Measurements from ENCODE around the gene ABCC2.
"Not testable (repeated sequence)": the region's sequence is repeated elsewhere in the genome, so short reads cannot be mapped to it uniquely, and the experiment has no call there.

ABCC2 gene

DNA sequence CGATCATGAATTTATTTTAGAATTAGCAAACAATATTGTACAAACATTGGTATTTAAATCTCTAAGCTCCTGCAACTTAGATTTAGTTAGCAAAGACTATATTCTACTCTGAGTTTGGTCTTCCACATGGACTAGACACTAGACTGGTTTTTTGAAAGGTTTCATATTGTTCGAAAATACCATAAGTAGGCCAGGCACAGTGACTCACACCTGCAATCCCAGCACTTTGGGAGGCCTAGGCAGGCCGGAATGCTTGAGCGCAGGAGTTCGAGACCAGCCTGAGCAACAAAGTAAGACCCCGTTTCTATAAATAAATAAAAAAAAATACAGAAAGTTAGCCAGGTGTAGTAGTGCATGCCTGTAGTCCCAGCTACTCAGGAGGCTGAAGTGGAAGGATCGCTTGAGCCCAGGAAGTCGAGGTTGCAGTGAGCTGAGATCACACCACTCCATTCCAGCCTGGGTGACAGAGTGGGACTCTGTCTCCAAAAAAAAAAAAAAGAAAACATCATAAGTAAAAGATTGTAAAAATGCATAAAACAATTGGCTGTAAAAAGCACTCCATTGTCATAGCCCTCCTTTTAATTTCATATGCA, 73.1 kb downstream of the ABCC2 start:
- DNase-seq: no peak

DNA sequence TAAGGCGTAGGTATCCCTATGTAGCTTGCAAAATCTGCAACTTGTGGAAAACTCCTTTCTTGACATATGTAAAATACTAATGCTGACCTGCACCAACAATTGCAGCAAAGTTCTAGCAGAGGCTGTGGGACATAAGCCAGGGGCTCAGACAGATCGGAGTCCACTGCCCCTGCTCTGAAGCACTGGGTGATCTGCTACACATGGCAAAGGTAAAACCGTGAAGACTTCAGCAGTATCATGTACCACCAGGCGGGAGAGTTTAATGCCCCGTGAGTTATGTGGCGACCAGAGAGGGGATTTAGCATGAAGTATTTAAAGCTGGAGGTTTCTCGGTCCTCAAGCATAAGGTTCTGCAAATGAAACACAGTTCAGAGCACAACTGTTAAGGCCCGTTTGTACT, 76.4 kb downstream of the ABCC2 start:
- DNase-seq: no peak

DNA sequence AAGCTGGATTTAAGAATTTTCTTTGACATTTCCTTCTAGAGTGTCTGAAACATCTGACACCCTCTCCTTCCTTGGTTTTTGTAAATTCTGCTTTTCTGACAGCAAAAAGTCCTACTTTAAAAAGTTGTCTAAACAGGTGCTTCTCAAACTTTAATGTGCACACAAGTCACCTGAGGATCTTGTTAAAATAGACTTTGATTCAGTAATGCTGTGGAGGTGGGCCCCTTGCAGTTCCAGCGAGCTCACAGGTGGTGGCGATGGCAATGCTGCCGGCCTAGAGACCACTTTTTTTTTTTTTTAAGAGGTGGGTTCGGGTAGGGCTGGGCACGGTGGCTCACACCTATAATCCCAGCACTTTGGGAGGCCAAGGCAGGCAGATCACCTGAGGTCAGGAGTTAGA, 77.1 kb downstream of the ABCC2 start:
- no peak for DNase-seq

DNA sequence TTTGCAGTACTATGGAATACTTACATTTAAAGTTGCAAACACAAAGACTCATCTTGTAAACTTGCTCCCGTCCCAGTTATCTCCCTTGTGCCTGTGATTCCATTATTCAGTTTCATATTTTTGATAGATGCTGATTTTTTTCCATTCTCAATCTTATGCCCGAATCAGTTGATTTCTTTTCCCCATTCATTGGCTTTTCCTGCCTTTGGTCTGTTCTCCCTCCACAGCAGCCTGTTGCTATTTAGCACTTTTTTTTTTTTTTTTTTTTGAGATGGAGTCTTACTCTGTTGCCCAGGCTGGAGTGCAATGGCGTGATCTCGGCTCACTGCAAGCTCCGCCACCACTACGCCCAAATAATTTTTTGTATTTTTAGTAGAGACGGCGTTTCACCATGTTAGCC, 78.0 kb downstream of the ABCC2 start:
- DNase-seq: no peak

DNA sequence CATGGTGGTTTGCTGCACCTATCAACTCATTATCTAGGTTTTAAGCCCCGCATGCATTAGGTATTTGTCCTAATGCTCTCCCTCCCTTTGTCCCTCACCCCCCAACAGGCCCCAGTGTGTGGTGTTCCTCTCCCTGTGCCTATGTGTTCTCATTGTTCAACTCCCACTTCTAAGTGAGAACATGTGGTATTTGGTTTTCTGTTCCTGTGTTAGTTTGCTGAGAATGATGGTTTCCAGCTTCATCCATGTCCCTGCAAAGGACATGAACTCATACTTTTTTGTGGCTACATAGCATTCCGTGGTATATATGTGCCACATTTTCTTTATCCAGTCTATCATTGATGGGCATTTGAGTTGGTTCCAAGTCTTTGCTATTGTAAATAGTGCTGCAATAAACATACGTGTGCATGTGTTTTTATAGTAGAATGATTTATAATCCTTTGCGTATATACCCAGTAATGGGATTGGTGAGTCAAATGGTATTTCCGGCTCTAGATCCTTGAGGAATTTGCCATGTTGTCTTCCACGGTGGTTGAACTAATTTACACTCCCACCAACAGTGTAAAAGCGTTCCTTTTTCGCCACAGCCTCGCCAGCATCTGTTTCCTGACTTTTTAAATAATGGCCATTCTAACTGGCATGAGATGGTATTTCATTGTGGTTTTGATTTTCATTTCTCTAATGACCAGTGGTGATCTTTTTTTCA, 81.2 kb downstream of the ABCC2 start:
- not testable (repeated sequence) for DNase-seq

DNA sequence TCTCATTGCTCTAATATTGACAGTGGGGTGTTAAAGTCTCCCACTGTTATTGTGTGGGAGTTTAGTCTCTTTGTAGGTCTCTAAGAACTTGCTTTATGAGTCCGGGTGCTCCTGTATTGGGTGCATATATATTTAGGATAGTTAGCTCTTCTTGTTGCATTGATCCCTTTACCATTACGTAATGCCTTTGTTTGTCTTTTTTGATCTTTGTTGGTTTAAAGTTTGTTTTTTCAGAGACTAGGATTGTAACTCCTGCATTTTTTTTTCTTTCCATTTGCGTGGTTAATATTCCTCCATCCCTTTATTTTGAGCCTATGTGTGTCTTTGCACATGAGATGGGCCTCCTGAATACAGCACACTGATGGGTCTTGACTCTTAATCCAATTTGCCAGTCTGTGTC, 84.8 kb downstream of the ABCC2 start:
- not testable (repeated sequence) for DNase-seq

DNA sequence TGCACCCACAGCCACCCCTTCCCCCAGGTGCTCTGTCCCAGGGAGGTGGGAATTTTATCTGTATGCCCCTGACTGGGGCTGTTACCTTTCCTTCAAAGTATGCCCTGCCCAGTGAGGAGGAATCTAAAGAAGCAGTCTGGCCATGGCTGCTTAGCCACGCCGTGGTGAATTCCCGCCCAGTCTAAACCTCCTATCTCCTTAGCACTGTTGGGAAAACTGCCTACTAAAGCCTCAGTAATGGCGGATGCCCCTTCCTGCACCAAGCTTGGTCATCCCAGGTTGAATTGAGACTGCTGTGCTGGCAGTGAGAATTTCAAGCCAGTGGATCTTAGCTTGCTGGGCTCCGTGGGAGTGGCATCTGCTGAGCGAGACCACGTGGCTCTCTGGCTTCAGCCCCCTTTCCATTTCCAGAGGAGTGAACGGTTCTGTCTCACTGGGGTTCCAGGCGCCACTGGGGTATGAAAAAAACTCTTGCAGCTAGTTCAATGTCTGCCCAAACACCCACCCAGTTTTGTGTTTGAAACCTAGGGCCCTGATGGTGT, 87.2 kb downstream of the ABCC2 start:
- no peak for DNase-seq

DNA sequence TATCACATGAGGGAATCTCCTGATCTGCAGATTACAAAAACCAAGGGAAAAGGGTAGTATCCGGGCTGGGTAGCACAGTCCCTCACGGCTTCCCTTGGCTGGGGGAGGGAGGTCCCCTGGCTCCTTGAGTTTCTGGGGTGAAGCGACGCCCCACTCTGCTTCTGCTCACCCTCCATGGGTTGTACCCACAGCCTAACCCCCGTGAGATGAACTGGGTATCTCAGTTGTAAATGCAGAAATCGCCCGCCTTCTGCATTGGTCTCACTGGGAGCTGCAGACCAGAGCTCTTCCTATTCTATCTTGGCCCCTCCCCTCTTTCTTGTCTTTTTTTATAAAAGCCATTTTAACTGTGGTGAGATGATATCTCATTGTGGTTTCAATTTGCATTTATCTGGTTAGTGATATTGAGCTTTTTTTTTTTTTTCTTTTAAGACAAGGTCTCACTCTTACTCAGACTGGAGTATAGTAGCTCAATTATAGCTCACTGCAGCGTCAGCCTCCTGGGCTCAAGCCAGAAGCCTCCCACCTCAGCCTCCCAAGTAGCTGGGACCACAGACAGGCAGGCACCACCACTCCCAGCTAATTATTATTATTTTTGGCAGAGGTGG, 87.8 kb downstream of the ABCC2 start:
- no peak for DNase-seq

DNA sequence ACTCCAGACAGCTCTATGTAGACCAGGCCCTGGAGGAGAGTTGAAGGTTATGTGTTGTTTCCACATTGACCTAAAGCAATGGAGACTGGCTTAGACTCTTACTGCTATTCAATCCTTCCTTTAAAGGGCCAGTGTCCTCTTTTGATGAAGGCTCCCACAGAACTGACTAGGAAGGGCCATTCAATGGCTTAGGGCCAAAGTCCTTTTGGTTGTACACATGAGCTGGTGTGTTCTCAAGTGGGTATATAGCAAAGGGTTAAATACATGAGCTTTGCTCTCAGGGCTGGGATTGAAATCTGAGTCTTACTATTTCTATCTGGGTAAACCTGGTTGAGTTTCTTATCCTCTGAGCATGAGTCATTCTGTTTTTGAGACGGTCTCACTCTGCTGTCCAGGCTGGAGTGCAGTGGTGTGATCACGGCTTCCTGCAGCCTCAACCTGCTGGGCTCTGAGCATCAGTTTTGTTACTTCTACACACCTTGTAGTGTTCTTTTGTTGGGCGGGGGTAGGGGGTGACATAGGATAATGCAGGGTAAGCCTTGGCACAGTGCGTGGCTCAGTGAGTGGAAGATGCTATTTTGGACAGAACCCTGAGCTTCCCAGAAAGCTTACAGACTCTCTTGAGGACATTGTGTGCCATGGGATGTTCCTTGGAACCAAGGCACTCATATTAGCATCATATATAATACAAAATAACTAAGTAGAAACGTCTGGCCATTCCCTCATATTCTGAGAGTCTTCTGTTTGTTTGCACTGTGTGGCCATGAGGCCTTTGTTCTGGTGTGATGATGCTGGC, 90.1 kb downstream of the ABCC2 start:
- no peak for DNase-seq

DNA sequence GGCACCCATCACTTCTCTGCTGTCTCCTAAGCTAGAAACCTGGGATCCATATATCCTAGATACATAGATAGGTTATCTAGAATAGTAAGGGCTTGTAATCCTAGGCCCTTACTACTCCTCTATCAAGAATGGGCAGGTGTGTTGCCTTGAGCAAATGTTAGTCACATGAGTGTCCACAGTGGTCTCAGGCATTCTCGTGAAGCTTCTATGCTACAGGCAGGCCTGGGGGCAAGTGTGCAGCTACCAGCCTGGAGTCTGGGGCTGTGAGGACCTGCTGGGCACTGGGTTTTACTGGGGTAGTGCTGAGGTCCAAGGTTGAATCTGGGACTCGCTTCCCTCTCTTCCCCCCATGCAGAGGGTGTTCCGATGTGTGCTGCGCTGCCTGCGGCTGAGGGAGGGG, 91.4 kb downstream of the ABCC2 start:
- DNase-seq: no peak

DNA sequence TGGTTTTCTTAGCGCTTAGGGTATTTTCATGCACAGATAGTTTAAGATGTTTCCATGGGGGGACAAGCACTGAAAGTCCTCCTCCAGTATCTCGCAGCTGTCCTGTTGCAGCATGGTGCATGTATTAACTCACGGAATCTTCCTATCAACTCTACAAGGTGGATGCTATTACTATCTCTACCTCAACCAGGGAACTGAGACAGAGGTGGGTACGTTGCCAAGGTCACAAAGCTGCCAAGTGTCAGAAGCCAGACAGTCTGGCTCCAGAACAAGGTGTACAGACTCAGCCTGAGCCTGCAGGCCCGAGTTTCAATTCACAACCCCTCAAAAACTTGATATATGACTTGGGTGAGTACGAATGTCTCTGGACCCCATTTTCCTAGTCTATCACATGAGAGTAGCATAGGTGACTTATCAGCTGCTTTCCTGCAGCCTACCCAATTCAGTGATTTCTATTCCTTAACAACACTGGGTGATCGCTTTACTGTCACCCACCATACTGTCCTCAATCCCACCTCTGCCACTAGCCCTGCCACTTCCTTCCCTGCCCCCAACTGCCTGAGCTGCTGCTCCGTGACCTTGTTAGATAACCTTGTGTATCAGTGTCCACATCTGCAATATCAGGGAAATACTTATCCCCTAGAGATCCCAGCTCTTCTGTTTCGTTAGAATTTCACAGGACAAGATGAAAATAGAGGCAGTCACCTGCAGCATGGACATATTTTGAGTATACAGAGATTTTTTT, 92.1 kb downstream of the ABCC2 start:
- DNase-seq: no peak

DNA sequence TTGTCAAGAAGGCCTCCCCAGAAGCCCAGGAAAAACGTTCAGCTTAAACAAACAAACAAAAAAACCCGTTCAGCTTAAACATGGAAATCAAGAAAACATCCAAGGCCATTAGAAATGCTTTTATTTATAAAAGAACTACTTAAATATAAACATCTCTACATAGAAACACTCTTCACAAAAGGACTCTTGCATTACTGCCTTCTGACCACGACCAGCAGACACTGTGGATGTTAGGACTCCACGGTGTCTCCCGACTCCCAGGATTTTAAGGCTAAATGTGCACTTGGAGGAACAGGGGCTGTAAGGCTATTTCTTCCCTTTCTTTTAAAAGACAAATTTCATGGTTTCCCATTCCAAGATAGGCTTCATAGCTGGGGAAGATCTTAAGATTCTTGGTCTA, 93.0 kb downstream of the ABCC2 start:
- DNase-seq: no peak

DNA sequence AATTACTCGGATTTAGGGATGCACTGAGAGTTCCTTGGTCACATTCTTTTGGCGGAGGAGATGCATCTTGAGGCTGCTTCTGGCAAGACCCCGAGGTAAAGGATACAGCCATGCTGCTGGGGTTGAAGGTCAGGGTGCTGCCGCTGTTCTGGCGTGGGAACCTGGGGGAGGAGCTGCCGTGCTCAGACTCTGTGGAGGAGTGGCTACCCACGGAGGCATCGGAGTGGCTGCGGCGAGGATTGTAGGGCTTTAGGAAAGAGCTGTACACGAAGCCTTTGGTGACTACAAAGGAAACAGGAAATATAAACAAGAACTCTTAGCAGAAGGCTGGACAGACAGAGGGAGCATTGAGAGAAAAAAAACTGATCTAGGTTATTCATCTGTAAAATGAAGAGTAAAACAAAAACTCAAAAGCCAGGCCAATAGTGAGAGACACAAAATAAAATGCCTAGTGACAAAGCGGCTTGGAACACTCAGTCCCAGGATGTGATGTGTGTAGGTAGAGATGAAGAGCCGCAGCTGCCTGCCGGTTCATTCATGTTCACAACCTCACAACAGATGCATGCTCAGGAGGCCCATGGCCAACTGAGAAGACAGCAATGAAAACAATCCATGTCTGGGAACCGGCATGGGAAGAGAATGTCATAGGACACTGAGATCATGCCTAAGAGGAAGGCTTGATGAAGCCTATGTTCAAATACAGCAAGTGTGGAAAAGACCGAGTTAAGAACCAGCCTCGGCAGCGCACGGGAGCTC, 97.8 kb downstream of the ABCC2 start:
- no peak for DNase-seq

DNA sequence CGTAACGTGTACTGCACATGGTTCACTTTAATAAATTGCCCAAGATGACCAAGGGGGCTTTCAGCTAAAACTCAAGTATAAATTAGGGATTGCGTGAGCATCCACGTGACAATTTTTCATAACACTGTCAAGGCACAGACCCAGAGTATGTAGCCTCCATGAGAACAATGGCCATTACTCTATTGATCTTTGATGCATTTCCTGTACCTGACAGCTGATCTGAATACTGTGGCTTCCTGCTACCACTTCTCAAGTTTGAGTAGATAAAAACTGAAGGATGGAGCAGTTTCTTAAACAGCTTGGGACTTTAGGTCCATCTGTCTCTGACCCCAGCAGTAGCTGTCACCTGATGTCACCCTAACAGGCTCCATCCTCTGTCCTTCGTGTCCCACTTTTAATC, 98.9 kb downstream of the ABCC2 start:
- DNase-seq: no peak

DNA sequence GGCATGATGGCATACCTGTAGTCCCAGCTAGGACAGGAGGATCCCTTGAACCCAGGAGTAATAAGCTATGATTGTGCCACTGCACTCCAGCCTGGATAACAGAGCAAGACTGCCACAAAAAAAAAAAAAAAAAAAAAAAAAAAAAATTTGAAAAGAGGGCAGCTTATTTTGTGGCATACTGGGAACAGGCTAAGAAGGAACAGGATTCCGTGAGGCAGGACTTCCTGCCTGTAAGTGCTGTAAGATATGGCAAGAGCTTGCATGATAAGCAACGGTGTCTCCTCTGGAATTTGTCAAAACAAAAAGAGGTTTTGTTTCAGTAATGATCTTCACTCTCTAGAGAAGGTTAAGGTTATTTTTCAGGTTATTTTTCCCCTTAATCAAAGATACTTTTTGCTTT, 101.1 kb downstream of the ABCC2 start:
- no peak for DNase-seq

DNA sequence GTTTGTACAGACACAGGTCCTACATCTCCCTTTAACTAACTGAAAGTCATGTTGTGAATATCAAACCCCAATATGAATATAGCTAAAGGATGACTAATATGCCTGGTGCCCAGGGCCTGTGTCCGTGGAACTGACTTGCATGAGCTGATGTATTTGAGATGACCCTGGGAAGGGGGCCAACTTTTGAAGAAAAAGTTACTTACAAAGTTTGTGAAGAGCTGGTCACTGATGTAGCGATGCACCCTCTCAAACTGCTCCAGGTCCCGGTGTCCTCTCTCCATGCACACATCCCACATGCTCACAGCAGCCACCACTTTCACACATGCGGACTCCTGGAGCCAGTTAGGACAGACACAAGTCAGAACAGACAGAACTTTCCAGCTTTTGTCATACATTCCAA, 106.2 kb downstream of the ABCC2 start:
- DNase-seq: no peak

DNA sequence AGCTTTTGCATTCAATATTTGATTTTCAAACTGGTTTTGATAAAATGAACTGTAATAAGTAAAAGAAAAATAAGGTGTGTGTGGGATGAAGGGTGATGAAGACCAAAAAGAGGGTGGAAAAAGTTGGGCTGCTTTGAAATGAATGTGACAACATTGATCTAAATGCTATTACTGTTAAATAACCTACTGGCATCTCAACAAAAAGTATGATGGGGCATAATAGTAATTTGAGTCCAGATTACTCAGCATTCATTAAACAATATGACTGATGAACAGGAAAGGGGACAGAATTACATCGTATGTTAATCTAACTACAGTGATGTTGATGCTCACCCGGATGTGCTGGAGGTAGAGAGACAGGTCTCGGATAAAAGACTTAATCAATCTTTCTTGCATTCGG, 112.2 kb downstream of the ABCC2 start:
- no peak for DNase-seq

DNA sequence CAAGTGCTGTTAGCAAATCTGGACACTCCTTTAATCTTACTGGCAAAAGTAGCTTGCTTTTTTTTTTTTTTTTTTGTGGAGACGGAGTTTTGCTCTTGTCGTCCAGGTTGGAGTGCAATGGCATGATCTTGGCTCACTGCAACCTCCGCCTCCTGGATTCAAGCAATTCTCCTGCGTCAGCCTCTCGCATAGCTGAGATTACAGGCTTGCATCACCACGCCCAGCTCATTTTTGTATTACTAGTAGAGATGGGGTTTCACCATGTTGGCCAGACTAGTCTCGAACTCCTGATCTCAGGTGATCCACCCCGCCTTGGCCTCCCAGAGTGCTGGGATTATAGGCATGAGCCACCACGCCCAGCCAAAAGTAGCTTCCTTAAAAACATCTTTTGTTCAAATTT, 112.6 kb downstream of the ABCC2 start:
- DNase-seq: not testable (repeated sequence)

DNA sequence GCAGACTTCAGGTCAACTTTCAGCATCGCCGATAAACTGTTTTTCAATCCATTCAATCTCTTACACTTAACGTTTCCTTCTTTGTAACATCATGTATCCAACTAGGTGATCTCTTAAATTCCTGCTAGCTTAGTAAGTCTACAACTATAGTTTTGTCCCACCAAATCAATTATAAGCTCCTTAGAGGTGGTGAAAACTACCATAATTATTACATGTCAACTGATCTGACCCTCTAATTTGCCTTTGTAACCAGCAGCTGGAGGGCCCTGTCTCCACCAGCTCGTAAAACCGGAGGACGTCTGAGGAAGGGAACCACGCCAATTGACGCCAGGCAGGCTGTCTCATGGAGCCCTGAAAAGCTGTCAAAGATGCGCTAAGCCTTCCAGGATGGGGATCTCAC, 113.4 kb downstream of the ABCC2 start:
- DNase-seq: no peak
